Epithelial cell of proximal tubule (primary cell): ENCODE results near the gene EIF4EBP2. TPM values are rescaled to one million over a fixed set of nuclear protein-coding genes. Genes with fewer than 3 reads are reported as not detected.

Experiments
- DNase-seq: peaks from one replicate; pipeline ENCODE4 v3.0.0-alpha.2; 2011; ENCODE audit warnings: low read depth
- H3K4me3 ChIP-seq: 2 replicates; pipeline ENCODE4 v1.5.1; 2011; ENCODE audit warnings: low read depth, mild to moderate bottlenecking, low read length
- CTCF ChIP-seq: conservative IDR thresholded peaks from 2 replicates; pipeline ENCODE4 v1.5.1; 2012; ENCODE audit warnings: low read depth, mild to moderate bottlenecking, low read length
- total RNA-seq: library from RNA; depleted of rRNA; stranded (reverse); fragments of >200 nt; gene quantifications from 2 replicates; pipeline ENCODE4 v1.2.3, GENCODE V29; 2015

The EIF4EBP2 gene
- total RNA-seq, 1 donor from 2014 or later = 24.3 TPM

GRCh38 chr10:70459774-70460490 is 56.0 kb downstream of the EIF4EBP2 start:
- no peak overlapping the region for H3K4me3 ChIP-seq
- DNase-seq = no peak
- TF ChIP-seq CTCF = no peak

- no peak overlapping the region for H3K4me3 ChIP-seq
- DNase-seq = no peak
- peak; percentile 94 for TF ChIP-seq CTCF
Observed at GRCh38 chr10:70461397-70462348, 57.7 kb downstream of the EIF4EBP2 start.

- no peak for DNase-seq
- TF ChIP-seq CTCF = no peak
Observed at GRCh38 chr10:70462349-70462984, 58.5 kb downstream of the EIF4EBP2 start.

GRCh38 chr10:70465278-70465677 is 61.3 kb downstream of the EIF4EBP2 start:
- no peak for TF ChIP-seq CTCF
- no peak overlapping the region for H3K4me3 ChIP-seq
- DNase-seq = no peak

More at GRCh38 chr10:70462349-70462984, 58.5 kb downstream of the EIF4EBP2 start:
- no peak overlapping the region for H3K4me3 ChIP-seq

- DNase-seq = no peak
- no peak overlapping the region for H3K4me3 ChIP-seq
- no peak for TF ChIP-seq CTCF
Observed at GRCh38 chr10:70465832-70466231, 61.9 kb downstream of the EIF4EBP2 start.

GRCh38 chr10:70466951-70467350 is 63.0 kb downstream of the EIF4EBP2 start:
- no peak for TF ChIP-seq CTCF
- no peak for DNase-seq
- no peak overlapping the region for H3K4me3 ChIP-seq
